M059J (cell line): ENCODE results near the gene KIAA1191. TPM values are rescaled to one million over a fixed set of nuclear protein-coding genes. Genes with fewer than 3 reads are reported as not detected.
A peak's percentile ranks its signal among the peaks of the same experiment; 100 is the strongest.
"Not testable (repeated sequence)": the region's sequence is repeated elsewhere in the genome, so short reads cannot be mapped to it uniquely, and the experiment has no call there.

Source experiments
- DNase-seq: peaks from one replicate; pipeline ENCODE4 v3.0.0-alpha.2; 2012; ENCODE audit warnings: low read depth
- total RNA-seq: library from RNA; depleted of rRNA; stranded (reverse); fragments of >200 nt; shearing (Covaris generic); gene quantifications from 2 replicates; pipeline ENCODE4 v1.2.3, GENCODE V29; 2014; rRNA removed

KIAA1191 gene
- total RNA-seq: 85.3 and 91.8 TPM in 2 replicates

GRCh38 chr5:176361437-176362232 lies at the start of gene KIAA1191:
Gene KIAA1191, minus strand, starts transcription at chr5:176361764. Its CDS starts 2,256 bp downstream, at chr5:176359508.
- peak; percentile 89 for DNase-seq

GRCh38 chr5:176410486-176411180 lies 49.1 kb upstream of the KIAA1191 start:
- peak; percentile 20 for DNase-seq

GRCh38 chr5:176409765-176410164 lies 48.2 kb upstream of the KIAA1191 start:
- DNase-seq: no peak

DNA sequence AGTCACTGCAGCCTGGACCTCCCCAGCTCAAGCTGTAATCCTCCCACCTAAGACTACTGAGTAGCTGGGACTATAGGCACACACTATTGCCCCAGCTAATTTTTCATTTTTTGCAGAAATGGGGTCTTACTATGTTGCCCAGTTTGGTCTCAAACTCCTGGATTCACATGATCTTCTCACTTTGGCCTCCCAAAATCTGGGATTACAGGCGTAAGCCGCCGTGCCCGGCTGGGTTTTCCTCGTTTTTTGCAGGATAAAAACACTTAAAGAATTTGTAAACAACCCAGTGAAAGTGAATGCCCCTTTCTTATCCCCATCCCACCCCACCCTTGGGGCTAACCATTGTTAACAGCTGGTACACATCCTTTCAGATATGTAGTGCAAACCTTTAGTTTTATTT lies 47.0 kb upstream of the KIAA1191 start:
- no peak for DNase-seq

DNA sequence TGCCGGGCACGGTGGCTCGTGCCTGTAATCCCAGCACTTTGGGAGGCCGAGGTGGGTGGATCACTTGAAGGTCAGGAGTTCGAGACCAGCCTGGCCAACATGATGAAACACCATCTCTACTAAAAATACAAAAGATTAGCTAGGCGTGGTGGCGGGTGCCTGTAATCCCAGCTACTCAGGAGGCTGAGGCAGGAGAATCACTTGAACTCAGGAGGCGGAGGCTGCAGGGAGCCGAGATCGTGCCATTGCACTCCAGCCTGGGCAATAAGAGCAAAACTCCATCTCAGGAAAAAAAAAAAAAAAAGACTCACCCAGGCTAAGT lies 46.6 kb upstream of the KIAA1191 start:
- DNase-seq: not testable (repeated sequence)

DNA sequence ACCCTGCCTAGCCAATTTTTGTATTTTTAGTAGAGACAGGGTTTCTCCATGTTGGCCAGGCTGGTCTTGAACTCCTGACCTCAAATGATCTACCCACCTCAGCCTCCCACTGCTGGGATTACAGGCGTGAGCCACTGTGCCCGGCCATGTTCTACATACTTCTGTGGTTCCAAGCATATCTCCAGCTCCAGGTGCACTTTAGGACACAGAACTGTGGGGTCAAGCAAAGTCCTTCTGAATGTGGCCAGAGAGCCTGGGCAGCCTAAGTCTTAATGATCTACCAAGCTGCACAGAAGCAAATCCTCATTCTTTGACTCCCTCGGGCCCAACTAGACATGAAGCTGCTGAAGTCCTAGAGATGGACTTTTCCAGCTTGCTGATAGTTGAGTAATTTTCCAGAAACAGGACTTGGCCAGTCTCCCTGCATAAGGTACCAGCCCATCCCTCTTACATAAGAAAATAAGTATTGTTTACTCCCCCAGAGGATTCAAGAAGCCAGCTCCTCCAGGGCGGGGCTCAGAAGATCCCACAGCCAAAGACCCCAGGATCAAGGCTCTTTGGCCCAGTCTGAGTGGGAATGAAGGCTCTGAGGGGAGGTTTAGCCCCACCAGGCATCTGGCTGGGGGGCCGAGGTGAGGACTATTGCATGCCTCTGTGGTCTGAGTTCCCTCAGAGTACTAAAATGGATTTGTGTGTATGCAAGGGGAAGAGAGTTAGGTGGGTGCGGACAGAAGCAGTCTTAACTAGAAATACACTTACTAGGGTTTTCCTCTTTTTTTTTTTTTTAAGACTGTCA lies 46.1 kb upstream of the KIAA1191 start:
- no peak for DNase-seq

DNA sequence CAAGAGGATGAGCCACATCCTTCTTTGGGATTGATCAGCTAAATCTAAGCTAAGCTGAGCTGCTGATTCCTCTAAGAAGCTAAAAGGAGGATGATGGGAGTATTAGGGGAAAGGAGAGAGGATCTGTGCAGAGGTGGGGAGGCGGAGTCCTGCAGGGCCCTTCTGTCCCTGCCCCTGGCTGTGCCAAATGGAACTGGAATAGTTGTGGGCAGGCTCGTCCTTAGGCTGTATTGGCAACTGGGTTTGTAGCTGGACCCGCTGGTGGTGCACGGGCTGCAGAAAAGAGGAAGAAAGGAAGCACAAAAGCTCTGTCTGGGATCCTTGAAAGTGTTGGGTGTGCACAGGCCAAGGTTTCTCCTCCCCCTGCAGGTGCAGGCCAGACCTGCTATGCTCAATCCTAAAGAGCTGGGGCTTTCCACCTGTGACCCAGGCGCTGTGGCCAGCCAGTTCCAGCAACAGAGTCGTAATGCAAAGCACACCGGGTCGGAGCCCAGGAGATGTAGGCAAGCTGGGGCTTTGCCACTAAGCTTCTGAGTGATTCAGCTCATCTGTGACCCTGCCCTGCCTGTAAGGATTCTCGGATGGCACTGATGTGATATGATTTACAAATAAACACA lies 45.0 kb upstream of the KIAA1191 start:
- no peak for DNase-seq

DNA sequence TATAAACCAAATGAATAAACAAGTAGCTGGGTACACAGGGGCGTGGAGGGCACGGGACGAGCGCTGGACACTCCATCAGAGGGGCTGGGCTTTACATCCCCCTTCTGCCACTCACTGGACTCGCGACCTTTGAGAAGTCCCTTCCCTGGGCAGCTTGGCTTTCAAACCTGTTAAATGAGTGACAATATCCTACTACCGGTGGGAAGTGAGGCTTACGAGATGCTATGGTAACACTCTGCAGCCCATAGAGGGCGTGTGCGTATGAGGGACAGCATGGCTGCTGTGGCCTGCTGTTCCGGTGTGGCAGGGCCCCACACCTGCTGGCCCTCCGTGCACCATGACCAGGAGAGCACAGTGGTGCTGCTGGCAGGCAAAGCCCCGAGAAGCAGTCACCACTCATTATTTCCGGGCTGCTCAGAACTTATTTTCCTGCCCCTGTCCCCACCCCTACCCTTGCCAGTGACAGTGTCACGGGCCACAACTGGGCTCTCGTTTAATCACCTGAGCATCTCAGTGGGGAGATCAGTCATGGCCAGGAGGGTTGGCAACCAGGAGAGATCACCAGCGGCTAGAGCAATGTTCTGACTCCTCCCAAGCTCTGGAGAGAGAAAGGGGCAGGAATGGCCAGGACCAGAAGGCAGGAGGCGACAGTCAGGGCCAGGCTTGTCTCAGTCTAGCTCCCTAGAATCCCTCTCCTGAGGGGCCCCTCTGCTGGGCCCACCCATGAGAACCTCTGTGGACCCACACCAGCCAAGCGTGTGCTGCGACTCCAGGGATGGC lies 44.3 kb upstream of the KIAA1191 start:
- no peak for DNase-seq

GRCh38 chr5:176401281-176402205 lies 40.0 kb upstream of the KIAA1191 start:
- DNase-seq: no peak

GRCh38 chr5:176400382-176401156 lies 39.0 kb upstream of the KIAA1191 start:
- no peak for DNase-seq

GRCh38 chr5:176397736-176398420 lies 36.3 kb upstream of the KIAA1191 start:
- no peak for DNase-seq

- DNase-seq: no peak
Measured at GRCh38 chr5:176396330-176396729, 34.8 kb upstream of the KIAA1191 start.

DNA sequence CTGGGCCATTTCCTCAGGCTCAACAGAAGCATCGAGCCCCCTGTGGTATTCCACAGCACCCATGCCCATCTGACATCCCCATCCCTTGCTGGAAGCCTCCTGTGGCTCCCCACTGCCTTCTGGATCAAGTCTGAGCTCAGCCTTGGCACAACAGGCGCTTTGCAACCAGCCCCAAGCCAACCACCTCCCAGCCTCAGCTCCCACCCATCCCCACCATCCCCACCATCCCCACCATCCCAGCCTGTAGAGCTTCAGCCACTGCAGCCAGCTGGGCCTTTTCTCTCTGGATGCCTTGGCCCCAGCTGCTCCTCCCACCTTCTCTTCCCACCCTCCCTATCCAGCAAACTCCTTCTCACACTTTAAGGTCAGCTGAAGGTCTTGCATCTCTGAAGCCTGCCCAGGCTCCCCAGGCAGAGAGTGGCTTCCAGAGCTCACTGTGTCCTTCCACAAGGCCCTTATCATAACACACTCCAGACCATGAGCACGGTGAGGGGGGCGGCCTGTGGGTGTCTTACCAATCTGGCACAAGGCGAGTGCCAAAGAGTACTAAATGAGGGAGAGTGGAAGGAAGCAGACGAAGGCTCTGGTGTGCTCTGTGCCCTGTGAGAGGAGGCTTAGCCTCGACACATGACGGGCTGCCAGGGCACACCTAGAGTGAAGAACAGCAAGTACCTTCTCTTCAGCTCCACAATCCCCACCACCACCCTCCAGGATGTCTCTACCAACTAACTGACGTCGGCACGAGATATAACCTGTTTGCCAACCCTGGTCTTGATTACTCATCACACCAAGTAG lies 33.5 kb upstream of the KIAA1191 start:
- no peak for DNase-seq

GRCh38 chr5:176394096-176394495 lies 32.5 kb upstream of the KIAA1191 start:
- no peak for DNase-seq

DNA sequence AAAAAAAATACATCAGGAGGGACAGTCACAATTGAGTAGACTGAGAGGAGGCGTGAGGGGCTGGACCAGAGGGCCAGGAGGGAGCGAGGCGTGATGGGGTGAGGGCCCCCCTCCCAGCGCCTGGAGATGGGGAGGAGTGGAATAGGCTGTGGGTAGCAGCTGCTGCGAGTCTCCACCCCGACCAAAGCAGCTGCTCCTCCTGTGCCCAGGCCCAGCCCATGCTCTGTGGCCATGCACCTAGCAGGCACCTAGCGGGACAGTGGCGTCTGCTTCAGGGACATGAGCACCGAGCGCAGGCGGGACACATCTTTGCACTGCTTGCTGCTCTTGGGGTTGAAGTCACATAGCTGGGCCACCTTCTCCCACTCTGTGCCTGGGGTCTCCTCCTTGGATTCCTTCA lies 31.0 kb upstream of the KIAA1191 start:
- DNase-seq: no peak

GRCh38 chr5:176391999-176392398 lies 30.4 kb upstream of the KIAA1191 start:
- DNase-seq: no peak

DNA sequence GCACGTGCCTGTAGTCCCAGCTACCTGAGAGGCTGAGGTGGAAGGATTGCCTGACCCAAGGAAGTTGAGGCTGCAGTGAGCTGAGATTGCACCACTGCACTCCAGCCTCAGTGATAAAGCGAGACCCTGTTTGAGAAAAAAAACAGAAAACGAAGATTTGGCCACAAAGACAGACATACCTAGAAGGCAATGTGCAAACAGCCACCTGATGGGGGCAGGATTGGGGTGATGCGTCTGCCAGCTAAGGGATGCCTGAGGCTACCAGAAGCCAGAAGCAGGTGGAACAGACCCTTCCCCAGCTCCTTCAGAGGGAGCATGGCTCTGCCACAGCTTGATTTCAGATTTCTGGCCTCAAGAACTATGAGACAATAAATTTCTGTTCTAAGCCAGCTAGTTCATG lies 29.9 kb upstream of the KIAA1191 start:
- DNase-seq: no peak
